GM19438 (cell line): Measurements from ENCODE around the gene MYH7B.

Experiments
- ATAC-seq: cut with Tn5 transposase; IDR thresholded peaks from one replicate; pipeline ENCODE4 v1.9.1; 2021; ENCODE audit warnings: low read depth; ENCODE audit not compliant: unreplicated experiment

MYH7B gene

DNA sequence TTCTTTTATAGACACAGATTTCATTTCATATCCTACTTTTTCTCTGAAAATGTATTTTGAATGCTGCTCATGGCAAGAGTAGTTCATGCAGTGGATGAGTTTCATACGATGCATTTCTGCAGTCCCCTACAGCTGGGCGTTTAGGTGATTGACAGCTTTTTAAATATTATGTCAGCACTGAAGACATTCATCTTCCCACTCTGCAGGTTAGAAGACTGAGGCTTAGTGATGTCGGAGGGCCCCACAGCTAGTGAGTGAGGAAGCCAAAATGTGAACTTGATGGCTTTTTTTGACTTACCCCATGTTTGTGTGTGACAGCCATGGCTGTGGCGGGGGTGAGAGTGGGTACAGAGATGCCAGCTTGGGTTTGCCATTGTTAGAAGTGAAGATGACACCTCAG is 33.5 kb downstream of the MYH7B start:
- ATAC-seq: no peak

DNA sequence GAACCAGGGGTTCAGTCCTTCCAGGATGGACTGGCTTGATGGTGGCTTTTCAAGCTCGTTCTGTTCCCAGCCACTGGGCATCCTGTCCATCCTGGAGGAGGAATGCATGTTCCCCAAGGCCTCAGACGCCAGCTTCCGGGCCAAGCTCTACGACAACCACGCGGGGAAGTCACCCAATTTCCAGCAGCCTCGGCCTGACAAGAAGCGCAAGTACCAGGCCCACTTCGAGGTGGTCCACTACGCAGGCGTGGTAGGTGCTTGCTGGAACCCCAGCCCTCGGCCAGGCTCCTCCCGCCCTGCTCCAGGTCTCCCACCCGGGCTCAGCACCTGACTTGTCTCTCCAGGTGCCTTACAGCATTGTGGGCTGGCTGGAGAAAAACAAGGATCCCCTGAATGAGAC is 34.0 kb downstream of the MYH7B start:
- ATAC-seq: no peak

DNA sequence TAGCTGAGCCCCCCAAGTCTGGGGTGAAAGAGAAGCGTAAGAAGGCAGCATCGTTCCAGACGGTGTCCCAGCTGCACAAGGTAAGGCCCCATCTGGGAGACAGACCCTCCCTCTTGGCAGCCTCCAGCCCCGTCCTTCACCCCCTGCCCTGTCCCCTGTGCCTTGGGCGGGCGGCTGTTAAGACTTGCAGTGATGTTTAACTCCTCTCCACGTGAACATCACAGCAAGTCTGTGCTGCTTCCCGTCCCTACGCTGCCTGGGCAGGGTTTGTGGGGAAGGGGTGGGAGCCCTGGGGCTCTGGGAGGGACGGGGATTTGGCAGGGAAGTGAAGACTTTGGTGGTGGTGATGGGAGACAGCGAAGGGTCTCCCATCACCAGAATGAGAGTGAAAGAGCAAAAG is 34.6 kb downstream of the MYH7B start:
- ATAC-seq: no peak

DNA sequence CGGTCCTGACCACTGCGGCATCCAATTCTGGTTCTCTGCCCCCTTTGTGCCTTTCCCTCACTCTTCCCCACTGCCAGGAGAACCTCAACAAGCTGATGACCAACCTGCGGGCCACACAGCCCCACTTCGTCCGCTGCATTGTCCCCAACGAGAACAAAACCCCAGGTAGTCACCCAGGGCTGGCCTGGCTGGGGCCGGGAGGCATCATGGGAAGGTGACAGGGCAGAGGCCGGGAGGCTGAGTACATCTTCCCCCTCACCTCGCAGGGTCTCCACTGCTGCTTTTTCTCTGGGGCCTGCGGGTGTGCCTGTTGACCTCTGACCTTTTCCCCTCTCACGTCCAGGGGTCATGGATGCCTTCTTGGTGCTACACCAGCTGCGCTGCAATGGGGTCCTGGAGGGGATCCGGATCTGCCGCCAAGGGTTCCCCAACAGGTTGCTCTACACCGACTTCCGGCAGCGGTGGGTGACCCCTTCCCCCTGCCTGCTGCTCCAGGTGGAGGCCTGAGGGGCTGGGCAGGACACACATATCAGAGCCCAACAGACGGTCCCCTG is 35.1 kb downstream of the MYH7B start:
- ATAC-seq: no peak

DNA sequence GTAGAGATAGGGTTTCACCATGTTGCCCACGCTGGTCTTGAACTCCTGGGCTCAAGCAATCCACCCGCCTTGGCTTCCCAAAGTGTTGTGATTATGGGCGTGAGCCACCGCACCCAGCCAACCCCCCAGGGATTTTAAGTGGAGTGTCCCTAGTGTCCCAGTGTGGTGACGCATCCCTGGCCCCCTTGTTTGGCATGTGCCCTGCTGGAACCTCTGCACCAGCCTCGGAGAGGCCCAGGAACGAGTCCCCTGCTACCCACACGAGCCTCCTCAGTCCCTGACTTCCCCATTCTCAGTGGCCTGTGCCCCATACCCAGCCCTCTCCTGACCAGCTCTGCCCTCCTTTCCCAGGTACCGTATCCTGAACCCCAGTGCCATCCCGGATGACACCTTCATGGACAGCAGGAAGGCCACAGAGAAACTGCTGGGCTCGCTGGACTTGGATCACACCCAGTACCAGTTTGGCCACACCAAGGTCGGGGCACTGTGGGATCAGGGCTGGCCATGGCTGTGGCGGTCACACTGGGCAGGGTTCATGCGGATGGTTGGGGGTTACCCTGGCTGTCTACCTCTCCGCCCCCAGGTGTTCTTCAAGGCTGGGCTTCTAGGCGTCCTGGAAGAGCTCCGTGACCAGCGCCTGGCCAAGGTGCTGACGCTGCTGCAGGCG is 37.2 kb downstream of the MYH7B start:
- no peak for ATAC-seq

DNA sequence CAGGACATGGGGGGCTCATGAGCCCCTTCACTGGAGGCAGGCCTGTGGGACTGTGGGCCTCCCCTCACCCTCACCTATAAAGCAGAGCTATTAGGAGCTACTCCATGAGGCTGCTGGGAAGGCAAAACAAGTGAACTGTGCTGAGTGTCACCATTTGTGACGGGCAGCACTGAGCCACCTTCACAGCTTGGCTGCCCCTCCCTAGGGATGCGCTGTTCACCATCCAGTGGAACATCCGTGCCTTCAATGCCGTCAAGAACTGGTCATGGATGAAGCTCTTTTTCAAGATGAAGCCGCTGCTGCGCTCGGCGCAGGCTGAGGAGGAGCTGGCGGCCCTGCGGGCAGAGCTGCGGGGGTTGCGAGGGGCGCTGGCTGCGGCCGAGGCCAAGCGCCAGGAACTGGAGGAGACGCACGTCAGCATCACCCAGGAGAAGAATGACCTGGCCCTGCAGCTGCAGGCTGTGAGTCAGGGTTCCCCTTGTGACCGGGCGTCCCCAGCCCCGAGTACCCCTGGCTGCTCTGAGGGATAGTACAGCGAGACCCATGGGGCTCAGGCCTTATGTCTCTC is 38.4 kb downstream of the MYH7B start:
- ATAC-seq: no peak

DNA sequence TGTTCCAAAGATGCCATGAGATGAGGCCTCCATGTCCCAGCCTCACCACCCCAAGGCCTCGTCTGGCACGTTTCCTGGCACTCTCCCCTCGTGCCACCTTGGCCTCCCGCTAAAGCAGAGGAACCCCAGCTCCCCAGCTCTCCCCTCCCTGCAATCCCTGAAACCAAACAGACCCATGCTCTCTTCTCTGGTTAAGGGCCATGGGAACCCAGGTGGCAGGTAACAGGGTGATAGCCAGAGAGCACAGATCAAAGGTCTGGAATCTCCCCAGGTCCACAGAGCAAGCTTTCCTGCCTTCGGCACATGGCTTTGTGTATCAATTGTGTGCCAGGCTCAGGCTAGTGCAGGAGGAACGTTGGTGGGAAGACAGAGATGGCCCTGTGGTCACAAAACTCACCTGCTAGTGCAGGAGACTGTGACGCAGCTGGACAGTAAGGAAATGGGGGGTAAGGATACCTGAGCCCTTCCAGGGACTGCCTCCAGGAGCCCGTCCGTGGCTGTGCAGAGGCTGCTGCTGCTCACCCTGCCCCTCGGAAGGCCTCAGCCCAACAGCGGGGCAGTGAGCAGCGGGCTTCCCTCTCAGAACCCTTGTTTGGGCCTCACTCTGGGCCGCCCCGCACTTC is 39.0 kb downstream of the MYH7B start:
- no peak for ATAC-seq

DNA sequence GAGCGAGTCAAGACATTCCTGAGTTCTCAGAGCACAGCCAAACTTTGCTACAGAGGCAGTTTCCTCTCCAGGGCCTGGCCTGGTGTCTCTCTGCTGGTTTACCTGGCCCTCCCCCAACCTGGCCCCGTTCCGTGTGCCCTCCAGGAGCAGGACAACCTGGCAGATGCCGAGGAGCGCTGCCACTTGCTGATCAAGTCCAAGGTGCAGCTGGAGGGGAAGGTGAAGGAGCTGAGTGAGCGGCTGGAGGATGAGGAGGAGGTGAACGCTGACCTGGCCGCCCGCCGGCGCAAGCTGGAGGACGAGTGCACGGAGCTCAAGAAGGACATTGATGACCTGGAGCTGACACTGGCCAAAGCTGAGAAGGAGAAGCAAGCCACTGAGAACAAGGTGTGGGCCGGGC is 39.5 kb downstream of the MYH7B start:
- no peak for ATAC-seq

DNA sequence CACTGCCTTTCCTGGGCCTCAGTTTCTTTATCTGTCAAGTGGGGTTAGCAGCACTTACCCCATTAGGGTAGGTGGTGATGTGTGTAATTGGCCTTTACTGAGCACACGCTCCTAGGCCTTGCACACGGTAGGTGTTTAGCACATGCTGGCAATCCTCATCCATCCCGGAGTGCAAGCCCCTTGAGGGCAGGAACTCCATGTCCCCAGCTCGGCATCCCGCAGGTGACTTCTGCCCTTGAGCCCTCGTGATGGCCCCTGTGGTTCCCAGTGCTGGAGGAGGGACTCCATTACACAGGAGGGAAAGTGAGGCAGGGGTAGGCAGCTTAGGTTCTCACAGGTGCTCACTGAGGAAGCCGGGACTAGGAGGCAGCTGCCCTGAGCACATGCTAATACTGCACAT is 40.0 kb downstream of the MYH7B start:
- no peak for ATAC-seq

DNA sequence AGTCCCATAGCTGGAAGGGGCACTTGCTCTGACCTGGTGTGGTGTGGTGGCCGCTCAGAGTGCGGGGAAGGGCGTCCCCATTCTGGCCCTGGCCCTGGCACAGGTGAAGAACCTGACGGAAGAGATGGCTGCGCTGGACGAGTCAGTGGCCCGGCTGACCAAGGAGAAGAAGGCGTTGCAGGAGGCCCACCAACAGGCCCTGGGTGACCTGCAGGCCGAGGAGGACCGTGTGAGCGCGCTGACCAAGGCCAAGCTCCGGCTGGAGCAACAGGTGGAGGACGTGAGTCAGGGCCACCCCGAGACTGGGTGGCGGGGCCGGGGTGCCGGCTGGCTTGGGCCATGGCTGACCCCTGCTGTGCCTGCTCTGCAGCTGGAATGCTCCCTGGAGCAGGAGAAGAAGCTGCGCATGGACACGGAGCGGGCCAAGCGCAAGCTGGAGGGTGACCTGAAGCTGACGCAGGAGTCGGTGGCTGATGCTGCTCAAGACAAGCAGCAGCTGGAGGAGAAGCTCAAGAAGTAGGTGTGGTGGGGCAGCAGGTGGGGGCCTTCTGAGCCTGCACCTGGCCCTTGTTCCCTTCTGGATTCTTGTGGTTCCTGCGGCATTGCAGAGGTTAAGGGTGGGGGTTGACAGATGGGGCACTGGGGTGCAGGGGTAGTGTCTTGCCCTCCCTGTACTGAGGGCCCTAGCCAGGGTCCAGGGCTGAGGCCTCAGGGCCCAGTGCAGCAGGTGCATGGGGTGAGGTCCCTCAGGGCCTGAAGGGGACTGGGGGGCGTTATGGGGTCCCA is 40.8 kb downstream of the MYH7B start:
- ATAC-seq: no peak

DNA sequence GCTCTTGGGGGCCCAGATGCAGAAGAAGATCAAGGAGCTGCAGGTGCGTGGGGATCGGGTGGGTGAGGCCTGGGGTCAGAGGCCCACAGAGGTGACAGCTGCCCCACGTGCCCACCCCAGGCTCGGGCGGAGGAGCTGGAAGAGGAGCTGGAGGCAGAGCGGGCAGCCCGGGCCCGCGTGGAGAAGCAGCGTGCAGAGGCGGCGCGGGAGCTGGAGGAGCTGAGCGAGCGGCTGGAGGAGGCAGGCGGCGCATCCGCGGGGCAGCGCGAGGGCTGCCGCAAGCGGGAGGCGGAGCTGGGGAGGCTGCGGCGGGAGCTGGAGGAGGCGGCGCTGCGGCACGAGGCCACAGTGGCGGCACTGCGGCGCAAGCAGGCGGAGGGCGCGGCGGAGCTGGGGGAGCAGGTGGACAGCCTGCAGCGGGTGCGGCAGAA is 41.5 kb downstream of the MYH7B start:
- ATAC-seq: no peak

DNA sequence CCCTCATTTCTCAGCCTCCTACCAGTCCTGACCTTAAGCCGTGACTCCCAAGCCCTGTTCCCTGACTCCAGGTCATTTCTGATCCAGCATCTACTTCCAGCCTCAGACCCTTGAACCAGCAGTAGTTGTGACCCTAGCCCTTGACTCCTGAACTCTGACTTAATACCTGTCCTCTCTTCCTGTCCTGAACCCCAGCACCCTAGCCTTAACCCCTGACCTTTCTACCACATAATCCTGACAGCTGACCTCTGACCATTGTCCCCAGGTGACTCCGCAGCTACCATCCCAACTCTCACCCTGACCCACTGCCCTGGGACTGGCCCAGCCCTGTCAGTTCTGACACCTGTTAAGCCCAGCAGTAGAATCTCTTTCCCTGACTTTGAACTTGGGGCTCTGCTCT is 42.1 kb downstream of the MYH7B start:
- no peak for ATAC-seq

DNA sequence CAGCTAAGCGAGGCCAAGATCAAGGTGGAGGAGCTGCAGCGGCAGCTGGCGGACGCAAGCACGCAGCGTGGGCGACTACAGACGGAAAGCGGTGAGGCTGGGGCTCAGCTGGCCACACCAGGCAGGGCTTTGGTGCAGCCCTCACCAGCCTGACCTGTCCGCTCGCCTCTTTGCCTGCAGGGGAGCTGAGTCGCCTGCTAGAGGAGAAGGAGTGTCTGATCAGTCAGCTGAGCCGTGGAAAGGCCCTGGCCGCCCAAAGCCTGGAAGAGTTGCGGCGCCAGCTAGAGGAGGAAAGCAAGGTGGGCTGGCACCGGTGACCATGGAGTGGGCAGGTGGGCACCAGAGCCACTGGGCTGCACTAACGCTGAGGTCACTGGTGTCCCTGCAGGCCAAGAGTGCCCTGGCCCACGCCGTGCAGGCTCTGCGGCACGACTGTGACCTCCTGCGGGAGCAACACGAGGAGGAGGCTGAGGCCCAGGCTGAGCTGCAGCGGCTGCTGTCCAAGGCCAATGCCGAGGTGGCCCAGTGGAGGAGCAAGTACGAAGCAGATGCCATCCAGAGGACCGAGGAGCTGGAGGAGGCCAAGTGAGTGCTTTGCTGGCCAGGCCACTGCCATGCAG is 42.8 kb downstream of the MYH7B start:
- ATAC-seq: no peak

DNA sequence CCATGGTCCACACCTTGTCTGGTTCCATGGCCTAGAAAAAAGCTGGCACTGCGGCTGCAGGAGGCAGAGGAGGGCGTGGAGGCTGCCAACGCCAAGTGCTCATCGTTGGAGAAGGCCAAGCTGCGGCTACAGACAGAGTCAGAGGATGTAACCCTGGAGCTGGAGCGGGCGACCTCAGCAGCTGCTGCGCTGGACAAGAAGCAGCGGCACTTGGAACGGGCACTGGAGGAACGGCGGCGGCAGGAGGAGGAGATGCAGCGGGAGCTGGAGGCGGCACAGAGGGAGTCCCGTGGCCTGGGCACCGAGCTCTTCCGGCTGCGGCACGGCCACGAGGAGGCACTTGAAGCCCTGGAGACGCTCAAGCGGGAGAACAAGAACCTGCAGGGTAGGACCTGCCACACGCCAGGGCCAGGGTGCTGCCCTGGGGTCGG is 43.4 kb downstream of the MYH7B start:
- ATAC-seq: no peak

DNA sequence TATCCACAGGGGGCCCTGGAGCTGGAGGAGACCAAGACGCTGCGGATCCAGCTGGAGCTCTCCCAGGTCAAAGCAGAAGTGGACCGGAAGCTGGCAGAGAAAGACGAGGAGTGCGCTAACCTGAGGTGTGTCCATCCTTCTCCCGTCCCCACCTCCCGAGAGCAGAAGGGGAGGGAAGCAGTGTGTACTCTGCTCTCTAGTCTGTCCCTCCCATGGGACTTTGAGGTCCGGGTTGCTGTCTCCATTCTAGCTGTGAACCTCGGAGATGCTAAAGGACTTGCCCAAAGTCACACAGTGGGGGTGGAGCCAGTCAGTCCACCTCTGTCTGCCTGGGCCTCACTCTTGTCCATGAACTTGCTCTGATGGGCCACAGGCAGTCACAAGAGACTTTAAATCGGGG is 44.1 kb downstream of the MYH7B start:
- no peak for ATAC-seq

DNA sequence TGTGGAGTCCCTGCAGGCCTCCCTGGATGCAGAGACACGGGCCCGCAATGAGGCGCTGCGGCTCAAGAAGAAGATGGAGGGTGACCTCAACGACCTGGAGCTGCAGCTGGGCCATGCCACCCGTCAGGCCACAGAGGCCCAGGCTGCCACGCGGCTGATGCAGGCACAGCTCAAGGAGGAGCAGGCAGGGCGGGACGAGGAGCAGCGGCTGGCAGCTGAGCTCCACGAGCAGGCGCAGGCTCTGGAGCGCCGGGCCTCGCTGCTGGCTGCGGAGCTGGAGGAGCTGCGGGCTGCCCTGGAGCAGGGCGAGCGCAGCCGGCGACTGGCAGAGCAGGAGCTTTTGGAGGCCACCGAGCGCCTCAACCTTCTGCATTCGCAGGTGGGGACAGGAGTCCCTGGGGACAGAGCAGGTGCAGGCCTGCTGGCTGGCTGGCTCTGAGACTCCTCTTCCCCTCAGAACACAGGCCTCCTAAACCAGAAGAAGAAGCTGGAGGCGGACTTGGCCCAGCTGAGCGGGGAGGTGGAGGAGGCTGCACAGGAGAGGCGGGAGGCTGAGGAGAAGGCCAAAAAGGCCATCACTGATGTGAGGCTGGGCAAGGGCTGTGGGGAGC is 44.7 kb downstream of the MYH7B start:
- ATAC-seq: no peak

DNA sequence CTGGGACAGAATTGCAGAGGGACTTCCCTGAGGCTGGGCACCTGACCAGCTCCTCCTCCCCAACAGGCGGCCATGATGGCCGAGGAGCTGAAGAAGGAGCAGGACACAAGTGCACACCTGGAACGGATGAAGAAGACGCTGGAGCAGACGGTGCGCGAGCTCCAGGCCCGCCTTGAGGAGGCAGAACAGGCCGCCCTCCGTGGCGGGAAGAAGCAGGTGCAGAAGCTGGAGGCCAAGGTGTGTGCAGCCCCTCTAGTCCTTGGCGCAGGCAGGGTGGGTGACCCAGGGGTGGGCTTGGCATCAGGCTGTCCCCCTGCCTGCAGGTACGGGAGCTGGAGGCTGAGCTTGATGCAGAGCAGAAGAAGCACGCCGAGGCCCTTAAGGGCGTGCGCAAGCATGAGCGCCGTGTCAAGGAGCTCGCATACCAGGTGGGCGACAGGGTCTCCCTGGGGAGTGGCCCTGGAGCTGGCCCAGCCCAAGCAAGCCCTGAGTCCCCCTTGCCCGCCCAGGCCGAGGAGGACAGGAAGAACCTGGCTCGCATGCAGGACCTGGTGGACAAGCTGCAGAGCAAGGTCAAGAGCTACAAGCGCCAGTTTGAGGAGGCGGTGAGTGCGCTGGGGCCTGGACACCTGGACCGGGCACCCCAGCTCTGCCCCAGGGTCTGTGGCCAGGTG is 45.4 kb downstream of the MYH7B start:
- no peak for ATAC-seq

DNA sequence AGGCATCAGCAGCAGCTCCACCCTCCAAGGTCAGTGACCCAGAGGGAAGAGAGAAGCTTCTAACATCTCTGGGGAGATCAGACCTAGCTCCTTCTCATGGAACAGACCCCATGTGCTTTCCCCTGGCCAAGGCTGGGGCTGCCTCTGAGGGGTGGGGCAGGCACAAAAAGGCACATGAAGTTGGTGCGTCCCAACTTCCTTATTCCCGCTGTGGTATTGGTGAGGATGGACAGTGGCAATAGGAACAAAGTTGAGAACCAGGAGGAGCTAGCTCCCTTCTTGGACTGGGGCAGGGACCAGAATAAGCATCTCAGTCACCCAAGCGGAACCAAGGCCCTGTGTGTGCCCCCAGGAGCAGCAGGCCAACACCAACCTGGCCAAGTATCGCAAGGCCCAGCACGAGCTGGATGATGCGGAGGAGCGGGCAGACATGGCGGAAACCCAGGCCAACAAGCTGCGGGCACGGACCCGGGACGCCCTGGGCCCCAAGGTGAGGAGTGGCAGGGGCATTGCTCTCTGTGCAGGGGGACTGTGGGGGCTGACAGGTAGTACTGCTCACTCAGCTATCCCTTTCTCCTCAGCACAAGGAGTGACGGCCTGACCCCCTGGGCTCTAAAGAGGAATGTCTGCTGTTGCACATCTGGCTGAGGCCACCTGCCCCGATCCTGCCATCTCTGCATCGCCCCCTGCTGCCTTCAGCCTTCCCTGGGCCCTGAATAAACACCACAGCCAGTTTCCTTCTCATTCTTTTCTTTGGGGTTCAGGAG is 46.1 kb downstream of the MYH7B start:
- ATAC-seq: no peak
